PC-9 (cell line): Measurements from ENCODE around the gene ACSM4. TPM values are rescaled to one million over a fixed set of nuclear protein-coding genes. Genes with fewer than 3 reads are reported as not detected.
A peak's percentile ranks its signal among the peaks of the same experiment; 100 is the strongest.

Experiments
- Bru-seq: library from RNA; stranded (reverse); fragments of 400-500 nt; gene quantifications from one replicate; lab custom pipeline; 2021; lab: Mats Ljungman, UMichigan
- BruChase-seq, 2 experiments: library from RNA; stranded (reverse); fragments of 400-500 nt; gene quantifications; one replicate each; lab custom pipeline; 2021; lab: Mats Ljungman, UMichigan
- BruUV-seq: library from RNA; stranded (reverse); fragments of 400-500 nt; replicated peaks from 2 replicates; lab custom pipeline; 2021; lab: Mats Ljungman, UMichigan
- CTCF ChIA-PET: fragments of 300-600 bp; sonication (Branson Sonifier 250); formaldehyde crosslinking; loops from one replicate; lab custom pipeline; 2022; ENCODE audit warnings: antibody characterized with exemption; lab: Charles Lee
- POLR2A ChIA-PET: fragments of 300-600 bp; sonication (Branson Sonifier 250); formaldehyde crosslinking; loops from one replicate; lab custom pipeline; 2022; ENCODE audit warnings: antibody characterized with exemption; ENCODE audit not compliant: unreplicated experiment; lab: Charles Lee
- DNase-seq, 2 experiments: peaks; one replicate each; pipeline versions ENCODE4 v3.0.0 to v3.0.0-alpha.2; 2015 to 2022; ENCODE audit warnings: mixed read lengths in 1 of 2
- H2AFZ ChIP-seq: fragments of 200-600 bp; sonication (generic); 2 replicates; pipeline ENCODE4 v1.8.1; 2017; ENCODE audit warnings: antibody characterized with exemption
- H3F3A ChIP-seq: fragments of 200-600 bp; sonication (generic); 2 replicates; pipeline ENCODE4 v1.8.1; 2017; ENCODE audit warnings: antibody characterized with exemption, mild to moderate bottlenecking, low read depth; ENCODE audit not compliant: insufficient read depth
- H3K27ac ChIP-seq: fragments of 200-600 bp; sonication (generic); 2 replicates; pipeline ENCODE4 v1.6.1; 2016; ENCODE audit warnings: mixed run types
- H3K27me3 ChIP-seq: fragments of 200-600 bp; sonication (generic); 2 replicates; pipeline ENCODE4 v1.6.1; 2016; ENCODE audit warnings: low read depth, mixed run types; ENCODE audit not compliant: insufficient read depth
- H3K36me3 ChIP-seq: fragments of 200-600 bp; sonication (generic); 2 replicates; pipeline ENCODE4 v1.6.1; 2016; ENCODE audit warnings: low read depth, mixed run types
- H3K4me1 ChIP-seq: fragments of 200-600 bp; sonication (generic); replicated peaks from 2 replicates; pipeline ENCODE4 v1.6.1; 2016; ENCODE audit warnings: mixed run types; ENCODE audit not compliant: insufficient read depth
- H3K4me2 ChIP-seq: fragments of 200-600 bp; sonication (generic); 2 replicates; pipeline ENCODE4 v1.6.1; 2017; ENCODE audit warnings: mixed run types
- H3K4me3 ChIP-seq: fragments of 200-600 bp; sonication (generic); 2 replicates; pipeline ENCODE4 v1.6.1; 2016; ENCODE audit warnings: mixed run types
- H3K79me2 ChIP-seq: fragments of 200-600 bp; sonication (generic); 2 replicates; pipeline ENCODE4 v1.6.1; 2017; ENCODE audit warnings: low read depth, mixed run types
- H3K9me2 ChIP-seq: fragments of 200-600 bp; sonication (generic); 2 replicates; pipeline ENCODE4 v1.8.1; 2017; ENCODE audit warnings: mild to moderate bottlenecking; ENCODE audit not compliant: insufficient read depth
- H3K9me3 ChIP-seq: fragments of 200-600 bp; sonication (generic); 2 replicates; pipeline ENCODE4 v1.8.1; 2016; ENCODE audit warnings: low read depth; ENCODE audit not compliant: insufficient read depth
- H4K20me1 ChIP-seq: fragments of 200-600 bp; sonication (generic); 2 replicates; pipeline ENCODE4 v1.8.1; 2017; ENCODE audit not compliant: insufficient read depth
- EZH2 ChIP-seq: fragments of 200-600 bp; sonication (generic); IDR thresholded peaks from 2 replicates; pipeline ENCODE4 v1.8.0; 2017; ENCODE audit warnings: antibody characterized with exemption, low read depth
- intact Hi-C: fragments of 100-400 bp; cut with micrococcal nuclease; formaldehyde crosslinking; loops from one replicate; pipeline ENCODE4 v1.10.0; 2022; ENCODE audit not compliant: unreplicated experiment
- long read RNA-seq: library from polyadenylated mRNA; stranded (forward); transcript quantifications from one replicate; pipeline ENCODE4 v2.0.0, GENCODE V29; 2022
- total RNA-seq: library from RNA; stranded (reverse); gene quantifications from 2 replicates; pipeline ENCODE4 v1.2.3, GENCODE V29; 2021
- TF ChIP-seq, protein P1 (sequence below): fragments of 200-600 bp; sonication (generic); conservative IDR thresholded peaks from 2 replicates; pipeline ENCODE4 v1.6.1; 2017; ENCODE audit warnings: mixed run types, antibody characterized with exemption, mild to moderate bottlenecking, moderate library complexity

Gene ACSM4
- total RNA-seq (not detected in 2 replicates), Bru-seq, nascent RNA (percentile 4 among the genes with signal in this experiment), BruChase-seq, experiment 1, labeled RNA remaining after a 2-hour chase (percentile 3 among the genes with signal in this experiment), BruChase-seq, experiment 2, labeled RNA remaining after a 6-hour chase (not detected)
- long read RNA-seq = 0 reads

DNA sequence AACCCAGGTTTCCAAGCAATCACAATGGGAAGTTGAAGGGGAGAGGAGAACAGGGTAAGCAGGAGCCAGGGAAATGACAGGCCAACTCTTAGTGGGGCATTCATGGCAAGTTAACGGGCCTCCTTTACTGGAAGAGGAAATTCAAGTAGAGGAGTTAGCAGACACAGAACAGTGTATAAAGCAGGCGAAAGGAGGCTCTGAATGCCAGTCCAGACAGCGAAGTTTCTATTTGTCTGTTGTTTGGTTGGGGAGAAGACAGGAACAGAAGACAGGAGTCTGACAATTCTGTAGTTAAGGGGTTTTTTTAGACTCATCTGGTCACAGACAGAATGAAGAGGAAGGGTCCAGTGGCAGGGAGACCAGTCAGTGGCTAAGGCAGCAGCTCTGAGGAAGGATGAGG lies at the start of gene ACSM4:
Gene ACSM4, plus strand, starts transcription at position 301 of the 400 bp plus-strand sequence. CDS start 260 bp downstream, outside the sequence.
- TF ChIP-seq, protein P1, sequence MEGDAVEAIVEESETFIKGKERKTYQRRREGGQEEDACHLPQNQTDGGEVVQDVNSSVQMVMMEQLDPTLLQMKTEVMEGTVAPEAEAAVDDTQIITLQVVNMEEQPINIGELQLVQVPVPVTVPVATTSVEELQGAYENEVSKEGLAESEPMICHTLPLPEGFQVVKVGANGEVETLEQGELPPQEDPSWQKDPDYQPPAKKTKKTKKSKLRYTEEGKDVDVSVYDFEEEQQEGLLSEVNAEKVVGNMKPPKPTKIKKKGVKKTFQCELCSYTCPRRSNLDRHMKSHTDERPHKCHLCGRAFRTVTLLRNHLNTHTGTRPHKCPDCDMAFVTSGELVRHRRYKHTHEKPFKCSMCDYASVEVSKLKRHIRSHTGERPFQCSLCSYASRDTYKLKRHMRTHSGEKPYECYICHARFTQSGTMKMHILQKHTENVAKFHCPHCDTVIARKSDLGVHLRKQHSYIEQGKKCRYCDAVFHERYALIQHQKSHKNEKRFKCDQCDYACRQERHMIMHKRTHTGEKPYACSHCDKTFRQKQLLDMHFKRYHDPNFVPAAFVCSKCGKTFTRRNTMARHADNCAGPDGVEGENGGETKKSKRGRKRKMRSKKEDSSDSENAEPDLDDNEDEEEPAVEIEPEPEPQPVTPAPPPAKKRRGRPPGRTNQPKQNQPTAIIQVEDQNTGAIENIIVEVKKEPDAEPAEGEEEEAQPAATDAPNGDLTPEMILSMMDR = no peak
- TF ChIP-seq EZH2 = no peak
- CTCF ChIA-PET = no interaction called here
- Histone ChIP-seq H3K27me3 (no peaks in the 10 kb centered on the region), H3F3A (no peaks in the 10 kb centered on the region), H3K4me1 (no peaks in the 10 kb centered on the region), H3K79me2 (no peaks in the 10 kb centered on the region), H4K20me1 (no peaks in the 10 kb centered on the region), H3K36me3 (no peaks in the 10 kb centered on the region), H3K27ac (no peak within 1 kb of the TSS), H3K9me3 (no peaks in the 10 kb centered on the region), H2AFZ (peak within 1 kb of the TSS; percentile 42; the same call in 1 of the 2 replicates), H3K4me2 (no peak within 1 kb of the TSS), H3K9me2 (no peaks in the 10 kb centered on the region), H3K4me3 (no peak within 1 kb of the TSS)
- no TSS peak for BruUV-seq
- no peak for DNase-seq
- POLR2A ChIA-PET = interaction anchor here (0.6 kb wide), 1 partner anchor 697 kb away, joined by 6 read pairs; no protein-coding TSS in a partner anchor
- intact Hi-C loops = no loop called here

DNA sequence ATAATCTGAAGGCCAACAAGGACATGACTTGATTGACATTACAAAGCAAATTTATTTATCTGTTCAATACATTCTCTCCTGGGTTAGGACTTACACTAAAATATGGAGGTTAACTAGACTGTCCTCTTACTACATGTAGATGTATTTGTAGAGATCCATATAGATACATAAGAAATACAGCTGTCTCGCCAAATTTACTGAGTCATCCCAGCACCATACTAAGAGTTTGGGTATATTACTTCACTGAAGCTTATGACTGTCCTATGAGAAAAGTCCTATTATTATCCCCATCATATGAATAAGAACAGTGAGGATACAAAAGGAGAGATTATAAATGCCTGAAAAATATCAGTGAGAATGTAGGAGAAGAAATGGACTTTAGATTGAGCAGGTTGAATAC lies 44.8 kb upstream of the ACSM4 start:
- ChIA-PET CTCF (no interaction called here), POLR2A (interaction anchor here (0.7 kb wide), 1 partner anchor 27 kb away, joined by 3 read pairs; no protein-coding TSS in a partner anchor)
- TF ChIP-seq, protein P1 = no peak
- TF ChIP-seq EZH2 = no peak
- no peak overlapping the region for H3K4me2 ChIP-seq
- no peaks in the 10 kb centered on the region for H3K4me1 ChIP-seq
- no peak overlapping the region for H2AFZ ChIP-seq
- H3K4me3 ChIP-seq = no peak overlapping the region
- BruUV-seq = no TSS peak
- H3K27ac ChIP-seq = no peak overlapping the region
- no peaks in the 10 kb centered on the region for H3F3A ChIP-seq
- DNase-seq = no peak
- H3K36me3 ChIP-seq = no peaks in the 10 kb centered on the region
- no peaks in the 10 kb centered on the region for H3K79me2 ChIP-seq
- 0 out of 2 replicates have a peak, but pooled peaks cover 11% of the 10 kb centered on the region for H3K27me3 ChIP-seq
- intact Hi-C loops = no loop called here
- H3K9me3 ChIP-seq = no peaks in the 10 kb centered on the region
- H4K20me1 ChIP-seq = no peaks in the 10 kb centered on the region
- H3K9me2 ChIP-seq = no peaks in the 10 kb centered on the region

DNA sequence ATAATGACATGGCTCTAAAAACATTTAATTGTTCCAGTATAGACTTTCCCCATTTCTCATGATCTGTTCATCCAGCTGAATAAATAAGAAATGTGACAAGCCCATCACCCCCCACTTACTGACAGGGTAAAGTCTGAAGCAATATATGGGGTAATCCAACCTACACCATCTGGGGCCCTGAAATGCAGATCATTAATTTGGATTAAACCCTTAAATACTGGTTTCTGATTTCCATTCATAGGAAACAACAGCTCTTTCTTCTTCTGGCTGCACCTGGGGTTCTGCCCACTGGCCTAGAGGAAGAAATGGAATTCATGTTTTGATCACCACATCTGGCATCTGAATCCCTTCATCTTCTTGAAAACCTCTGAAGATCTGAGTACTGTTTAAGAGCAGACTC lies 39.3 kb upstream of the ACSM4 start:
- no peaks in the 10 kb centered on the region for H3K4me1 ChIP-seq
- no TSS peak for BruUV-seq
- H4K20me1 ChIP-seq = no peaks in the 10 kb centered on the region
- H3K27ac ChIP-seq = no peak overlapping the region
- no peaks in the 10 kb centered on the region for H3K9me2 ChIP-seq
- no peaks in the 10 kb centered on the region for H3K36me3 ChIP-seq
- no peak overlapping the region for H3K4me3 ChIP-seq
- H3K9me3 ChIP-seq = no peaks in the 10 kb centered on the region
- H3K27me3 ChIP-seq = no peaks in the 10 kb centered on the region
- TF ChIP-seq, protein P1 = no peak
- no peak for TF ChIP-seq EZH2
- H2AFZ ChIP-seq = no peak overlapping the region
- H3K79me2 ChIP-seq = no peaks in the 10 kb centered on the region
- ChIA-PET CTCF (no interaction called here), POLR2A (no interaction called here)
- intact Hi-C loops = no loop called here
- H3K4me2 ChIP-seq = no peak overlapping the region
- H3F3A ChIP-seq = no peaks in the 10 kb centered on the region
- no peak for DNase-seq
